SK-N-SH (cell line): ENCODE data around the gene ASB7. TPM values are rescaled to one million over a fixed set of nuclear protein-coding genes. Genes with fewer than 3 reads are reported as not detected.

Source experiments
- CTCF ChIA-PET: fragments of 300-600, 350-600 bp; formaldehyde crosslinking; extraction: SDS; loops from one replicate; lab custom pipeline; 2021; lab: Yijun Ruan, JAX
- POLR2A ChIA-PET: fragments of 350-600 bp; sonication (Branson Sonifier 250); formaldehyde crosslinking; extraction: SDS; loops from one replicate; lab custom pipeline; 2020; ENCODE audit warnings: antibody characterized with exemption, inconsistent platforms; lab: Yijun Ruan, JAX
- DNase-seq: peaks from one replicate; pipeline ENCODE4 v3.0.0; 2012
- H2AFZ ChIP-seq: fragments of 200-600 bp; sonication (generic); 2 replicates; pipeline ENCODE4 v1.8.1; 2016; ENCODE audit warnings: antibody characterized with exemption, mild to moderate bottlenecking, low read depth
- H3F3A ChIP-seq: fragments of 200-600 bp; sonication (generic); replicated peaks from 2 replicates; pipeline ENCODE3; 2016; ENCODE audit warnings: antibody characterized with exemption, mild to moderate bottlenecking; ENCODE audit not compliant: insufficient read depth
- H3K27ac ChIP-seq, 2 experiments: fragments of 200-500 bp in 1 of 2; fragments of 200-600 bp in 1 of 2; sonication (Bioruptor generic) in 1 of 2; sonication (generic), shearing (Covaris generic) in 1 of 2; 2 replicates each; pipeline versions ENCODE4 v1.5.1 to v1.6.1; 2014 to 2016; ENCODE audit warnings: low read depth in 2 of 2, inconsistent platforms in 1 of 2, low read length in 1 of 2, mild to moderate bottlenecking in 1 of 2, mixed read lengths in 1 of 2
- H3K27me3 ChIP-seq: fragments of 200-600 bp; sonication (generic), shearing (Covaris generic); 2 replicates; pipeline ENCODE4 v1.6.1; 2016; ENCODE audit warnings: mixed run types; ENCODE audit not compliant: insufficient read depth
- H3K36me3 ChIP-seq, 2 experiments: fragments of 200-500 bp in 1 of 2; fragments of 200-600 bp in 1 of 2; sonication (Bioruptor generic) in 1 of 2; sonication (generic) in 1 of 2; replicated peaks in 1 of 2; 2 replicates each; pipeline versions ENCODE3 to v1.5.1; 2014 to 2016; ENCODE audit warnings: low read length in 1 of 2, mild to moderate bottlenecking in 1 of 2; ENCODE audit not compliant: insufficient read depth in 2 of 2, control insufficient read depth in 1 of 2
- H3K4me1 ChIP-seq, 2 experiments: fragments of 200-500 bp in 1 of 2; fragments of 200-600 bp in 1 of 2; sonication (Bioruptor generic) in 1 of 2; sonication (generic), shearing (Covaris generic) in 1 of 2; 2 replicates each; pipeline versions ENCODE4 v1.5.1 to v1.6.1; 2014 to 2016; ENCODE audit warnings: low read depth in 1 of 2, low read length in 1 of 2, mixed run types in 1 of 2; ENCODE audit not compliant: insufficient read depth in 2 of 2, control insufficient read depth in 1 of 2
- H3K4me2 ChIP-seq: fragments of 200-600 bp; sonication (generic), shearing (Covaris generic); 2 replicates; pipeline ENCODE4 v1.6.1; 2017; ENCODE audit warnings: mixed run types
- H3K4me3 ChIP-seq, 2 experiments: fragments of 200-500 bp in 1 of 2; fragments of 200-600 bp in 1 of 2; sonication (Bioruptor generic) in 1 of 2; sonication (generic), shearing (Covaris generic) in 1 of 2; 2 replicates each; pipeline versions ENCODE4 v1.5.1 to v1.8.1; 2014 to 2016; ENCODE audit warnings: low read depth in 2 of 2, inconsistent platforms in 1 of 2, low read length in 1 of 2, mild to moderate bottlenecking in 1 of 2, mixed read lengths in 1 of 2, moderate library complexity in 1 of 2
- H3K79me2 ChIP-seq: fragments of 200-600 bp; sonication (generic); 2 replicates; pipeline ENCODE4 v1.8.1; 2017; ENCODE audit warnings: mild to moderate bottlenecking; ENCODE audit not compliant: insufficient read depth
- H3K9ac ChIP-seq: fragments of 200-600 bp; sonication (generic); 2 replicates; pipeline ENCODE4 v1.6.1; 2017; ENCODE audit warnings: mixed run types
- H3K9me2 ChIP-seq: fragments of 200-600 bp; sonication (generic); 2 replicates; pipeline ENCODE4 v1.6.1; 2017; ENCODE audit warnings: mixed run types
- H3K9me3 ChIP-seq: fragments of 200-600 bp; sonication (generic); 2 replicates; pipeline ENCODE4 v1.6.1; 2017; ENCODE audit warnings: mixed run types, mild to moderate bottlenecking, moderate library complexity
- H4K20me1 ChIP-seq: fragments of 200-600 bp; sonication (generic); 2 replicates; pipeline ENCODE4 v1.6.1; 2017; ENCODE audit warnings: mild to moderate bottlenecking, mixed run types; ENCODE audit not compliant: insufficient read depth
- CHD2 ChIP-seq: fragments of 150-350 bp; IDR thresholded peaks from 2 replicates; pipeline ENCODE4 v1.6.1; 2018; ENCODE audit warnings: low read length; ENCODE audit not compliant: partially characterized antibody
- EP300 ChIP-seq, 2 experiments: IDR thresholded peaks; 2 replicates each; pipeline versions ENCODE4 v1.4.0 to v1.6.1; 2012; ENCODE audit warnings: borderline replicate concordance in 1 of 2, low read depth in 1 of 2, low read length in 1 of 2
- FOXJ3 ChIP-seq: sonication (generic); formaldehyde crosslinking; IDR thresholded peaks from 2 replicates; pipeline ENCODE4 v1.5.1; 2020; ENCODE audit warnings: mild to moderate bottlenecking, missing genetic modification reagents
- JUND ChIP-seq: IDR thresholded peaks from 2 replicates; pipeline ENCODE4 v1.4.0; 2012
- MEF2A ChIP-seq: IDR thresholded peaks from 2 replicates; pipeline ENCODE4 v1.4.0; 2012; ENCODE audit warnings: low read depth, borderline replicate concordance
- MXI1 ChIP-seq: IDR thresholded peaks from 2 replicates; pipeline ENCODE4 v1.6.1; 2012; ENCODE audit warnings: mild to moderate bottlenecking, low read depth, low read length, improper control_type of control experiment
- POLR2AphosphoS5 ChIP-seq: IDR thresholded peaks from 2 replicates; pipeline ENCODE4 v1.6.1; 2012; ENCODE audit warnings: low read depth, low read length
- RAD21 ChIP-seq: IDR thresholded peaks from 2 replicates; pipeline ENCODE4 v1.6.1; 2012; ENCODE audit warnings: mild to moderate bottlenecking, low read length
- RXRA ChIP-seq: IDR thresholded peaks from 2 replicates; pipeline ENCODE4 v1.4.0; 2012; ENCODE audit warnings: low read depth, mild to moderate bottlenecking, borderline replicate concordance
- SMC3 ChIP-seq: IDR thresholded peaks from 2 replicates; pipeline ENCODE4 v1.6.1; 2012; ENCODE audit warnings: low read depth, low read length, improper control_type of control experiment
- TAF1 ChIP-seq: IDR thresholded peaks from 2 replicates; pipeline ENCODE4 v1.6.1; 2012; ENCODE audit warnings: low read depth, mild to moderate bottlenecking, low read length, moderate library complexity, borderline replicate concordance
- WGBS: methylation state at CpG from one replicate; pipeline ENCODE4 v1.1.6; 2017; ENCODE audit warnings: low lambda C conversion rate; 5-methylcytosine and 5-hydroxymethylcytosine counted together
- polyA plus RNA-seq, 3 experiments: library from polyadenylated mRNA; depleted of rRNA; stranded (reverse); fragments of >200 nt; gene quantifications; 2 replicates each; pipeline ENCODE4 v1.2.3, GENCODE V29; 2012
- TF ChIP-seq, protein P1 (sequence below): fragments of 200-600 bp; sonication (generic); IDR thresholded peaks from 2 replicates; pipeline ENCODE4 v1.6.1; 2017; ENCODE audit warnings: antibody characterized with exemption, mild to moderate bottlenecking, moderate library complexity
- TF ChIP-seq, protein P2 (sequence below): fragments of 150-350 bp; IDR thresholded peaks from 2 replicates; pipeline ENCODE4 v1.6.1; 2017; ENCODE audit warnings: antibody characterized with exemption, low read length, low read depth, borderline replicate concordance
- TF ChIP-seq, protein P3 (sequence below): IDR thresholded peaks from 2 replicates; pipeline ENCODE4 v1.4.0; 2012; ENCODE audit warnings: low read depth, borderline replicate concordance
- TF ChIP-seq, protein P4 (sequence below): IDR thresholded peaks from 2 replicates; pipeline ENCODE4 v1.6.1; 2012; ENCODE audit warnings: mild to moderate bottlenecking, low read depth, low read length, moderate library complexity
- TF ChIP-seq, protein P5 (sequence below): IDR thresholded peaks from 2 replicates; pipeline ENCODE4 v1.4.0; 2012; ENCODE audit warnings: low read depth

ASB7 gene
- polyA plus RNA-seq, 1 of the 3 experiments (the other 2 are of a cell fraction): 6.1 TPM

DNA sequence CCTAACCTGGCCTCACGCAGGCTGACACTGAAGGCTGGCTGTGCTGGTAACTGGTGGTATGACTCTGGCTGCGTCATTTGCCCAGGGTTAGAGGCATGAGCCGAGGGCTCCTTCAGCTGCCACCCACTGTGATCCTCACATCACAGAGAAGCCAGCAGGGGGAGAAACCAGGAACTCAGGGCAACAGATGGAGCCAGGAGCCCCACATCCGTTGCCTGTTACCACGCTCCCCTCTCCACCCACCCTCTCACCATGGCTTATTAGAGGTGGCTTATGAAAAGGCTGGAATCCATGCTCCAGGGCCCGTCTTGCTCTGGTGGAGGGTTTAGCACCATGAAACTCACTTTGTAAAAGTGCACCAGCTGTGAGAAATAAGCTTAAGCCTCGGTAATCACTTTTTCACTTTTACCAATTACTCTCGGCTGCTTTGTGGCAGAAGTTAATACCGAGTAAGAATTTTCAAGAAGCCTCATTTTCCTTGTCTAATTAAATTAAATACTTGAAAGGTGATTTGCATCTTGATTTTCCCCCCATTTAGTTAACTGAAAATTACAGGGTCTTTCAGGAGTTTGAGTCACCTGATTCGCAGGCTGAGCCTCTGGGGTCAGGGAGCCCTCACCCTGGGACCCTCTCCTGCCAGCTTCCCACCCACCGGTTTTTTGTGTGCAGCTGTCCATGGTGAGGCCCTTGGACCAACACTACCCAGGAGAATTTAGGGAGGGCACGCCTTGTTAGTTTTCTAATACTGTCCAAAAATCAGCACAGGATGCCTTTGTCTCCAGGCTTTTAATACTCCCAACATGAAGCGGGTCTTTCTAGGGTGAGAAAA lies 60.9 kb downstream of the ASB7 start:
- Histone ChIP-seq H3K4me3 (no peak overlapping the region), H3K79me2 (no peaks in the 10 kb centered on the region), H3K27me3 (no peaks in the 10 kb centered on the region), H3K27ac (no peak overlapping the region; a peak in 1 of 4 replicates), H2AFZ (no peak overlapping the region), H3K9me2 (no peaks in the 10 kb centered on the region), H3K4me2 (no peak overlapping the region), H3K4me1 (peaks cover 0 to 24% of the 10 kb centered on the region in 2 experiments; a peak in 2 of 4 replicates), H3F3A (no peaks in the 10 kb centered on the region), H4K20me1 (no peaks in the 10 kb centered on the region), H3K36me3 (no peaks in the 10 kb centered on the region), H3K9ac (no peak overlapping the region), H3K9me3 (no peaks in the 10 kb centered on the region)
- ChIA-PET CTCF (interaction anchor here (0.8 to 1.2 kb wide), 3 partner anchors 9 to 16 kb away, joined by 4 to 5 read pairs (median 4); no protein-coding TSS in a partner anchor), POLR2A (no interaction called here)
- TF ChIP-seq RAD21 (peak; percentile 15; the same call in 1 of the 2 replicates), SMC3 (peak; percentile 29; the same call in 1 of the 2 replicates)
- TF ChIP-seq, protein P1, sequence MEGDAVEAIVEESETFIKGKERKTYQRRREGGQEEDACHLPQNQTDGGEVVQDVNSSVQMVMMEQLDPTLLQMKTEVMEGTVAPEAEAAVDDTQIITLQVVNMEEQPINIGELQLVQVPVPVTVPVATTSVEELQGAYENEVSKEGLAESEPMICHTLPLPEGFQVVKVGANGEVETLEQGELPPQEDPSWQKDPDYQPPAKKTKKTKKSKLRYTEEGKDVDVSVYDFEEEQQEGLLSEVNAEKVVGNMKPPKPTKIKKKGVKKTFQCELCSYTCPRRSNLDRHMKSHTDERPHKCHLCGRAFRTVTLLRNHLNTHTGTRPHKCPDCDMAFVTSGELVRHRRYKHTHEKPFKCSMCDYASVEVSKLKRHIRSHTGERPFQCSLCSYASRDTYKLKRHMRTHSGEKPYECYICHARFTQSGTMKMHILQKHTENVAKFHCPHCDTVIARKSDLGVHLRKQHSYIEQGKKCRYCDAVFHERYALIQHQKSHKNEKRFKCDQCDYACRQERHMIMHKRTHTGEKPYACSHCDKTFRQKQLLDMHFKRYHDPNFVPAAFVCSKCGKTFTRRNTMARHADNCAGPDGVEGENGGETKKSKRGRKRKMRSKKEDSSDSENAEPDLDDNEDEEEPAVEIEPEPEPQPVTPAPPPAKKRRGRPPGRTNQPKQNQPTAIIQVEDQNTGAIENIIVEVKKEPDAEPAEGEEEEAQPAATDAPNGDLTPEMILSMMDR: no peak; the same call in 1 of the 2 replicates
- 82% methylated on average over 13 of the region's 13 CpGs for WGBS
- peak; percentile 64 for DNase-seq

DNA sequence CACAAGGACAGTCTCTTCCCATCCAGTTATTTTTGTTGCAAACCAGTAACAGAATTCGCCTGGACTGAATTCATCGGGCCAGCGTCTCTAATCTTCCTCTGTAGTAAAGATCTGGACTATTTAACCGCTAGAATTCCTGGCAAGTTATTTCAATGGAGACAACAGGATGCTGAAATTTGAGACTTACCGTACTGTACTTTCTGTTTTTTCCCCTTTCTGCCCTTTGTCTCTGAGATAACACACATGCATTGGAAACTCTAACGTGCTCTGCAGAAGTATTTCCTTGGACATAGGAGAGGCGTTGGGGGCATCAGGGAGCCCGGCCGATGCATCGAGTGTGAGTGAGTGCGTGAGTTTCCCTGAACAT lies 61.5 kb downstream of the ASB7 start:
- DNase-seq: no peak
- 78% methylated on average over 11 of the region's 11 CpGs for WGBS
- H3F3A ChIP-seq: no peaks in the 10 kb centered on the region
- H3K4me1 ChIP-seq: peaks cover 0 to 29% of the 10 kb centered on the region in 2 experiments; a peak in 2 of 4 replicates
- H3K4me2 ChIP-seq: no peak overlapping the region
- no peak overlapping the region for H3K4me3 ChIP-seq
- H3K36me3 ChIP-seq: no peaks in the 10 kb centered on the region
- CTCF ChIA-PET: interaction anchor here (1.2 kb wide), 1 partner anchor 14 kb away, joined by 4 read pairs; no protein-coding TSS in a partner anchor
- H2AFZ ChIP-seq: no peak overlapping the region
- TF ChIP-seq, protein P2, sequence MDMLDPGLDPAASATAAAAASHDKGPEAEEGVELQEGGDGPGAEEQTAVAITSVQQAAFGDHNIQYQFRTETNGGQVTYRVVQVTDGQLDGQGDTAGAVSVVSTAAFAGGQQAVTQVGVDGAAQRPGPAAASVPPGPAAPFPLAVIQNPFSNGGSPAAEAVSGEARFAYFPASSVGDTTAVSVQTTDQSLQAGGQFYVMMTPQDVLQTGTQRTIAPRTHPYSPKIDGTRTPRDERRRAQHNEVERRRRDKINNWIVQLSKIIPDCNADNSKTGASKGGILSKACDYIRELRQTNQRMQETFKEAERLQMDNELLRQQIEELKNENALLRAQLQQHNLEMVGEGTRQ: no peak
- TF ChIP-seq MXI1 (no peak), JUND (no peak), FOXJ3 (CRISPR knock-in tag) (no peak), MEF2A (no peak), EP300 (IDR thresholded peaks at IDR 0.05; ENCODE audit: borderline replicate concordance in 1 of 2, low read depth in 1 of 2, low read length in 1 of 2) (no peak), TAF1 (no peak), RXRA (no peak), POLR2AphosphoS5 (no peak), CHD2 (no peak)
- TF ChIP-seq, protein P3, sequence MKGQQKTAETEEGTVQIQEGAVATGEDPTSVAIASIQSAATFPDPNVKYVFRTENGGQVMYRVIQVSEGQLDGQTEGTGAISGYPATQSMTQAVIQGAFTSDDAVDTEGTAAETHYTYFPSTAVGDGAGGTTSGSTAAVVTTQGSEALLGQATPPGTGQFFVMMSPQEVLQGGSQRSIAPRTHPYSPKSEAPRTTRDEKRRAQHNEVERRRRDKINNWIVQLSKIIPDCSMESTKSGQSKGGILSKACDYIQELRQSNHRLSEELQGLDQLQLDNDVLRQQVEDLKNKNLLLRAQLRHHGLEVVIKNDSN: no peak
- TF ChIP-seq, protein P4, sequence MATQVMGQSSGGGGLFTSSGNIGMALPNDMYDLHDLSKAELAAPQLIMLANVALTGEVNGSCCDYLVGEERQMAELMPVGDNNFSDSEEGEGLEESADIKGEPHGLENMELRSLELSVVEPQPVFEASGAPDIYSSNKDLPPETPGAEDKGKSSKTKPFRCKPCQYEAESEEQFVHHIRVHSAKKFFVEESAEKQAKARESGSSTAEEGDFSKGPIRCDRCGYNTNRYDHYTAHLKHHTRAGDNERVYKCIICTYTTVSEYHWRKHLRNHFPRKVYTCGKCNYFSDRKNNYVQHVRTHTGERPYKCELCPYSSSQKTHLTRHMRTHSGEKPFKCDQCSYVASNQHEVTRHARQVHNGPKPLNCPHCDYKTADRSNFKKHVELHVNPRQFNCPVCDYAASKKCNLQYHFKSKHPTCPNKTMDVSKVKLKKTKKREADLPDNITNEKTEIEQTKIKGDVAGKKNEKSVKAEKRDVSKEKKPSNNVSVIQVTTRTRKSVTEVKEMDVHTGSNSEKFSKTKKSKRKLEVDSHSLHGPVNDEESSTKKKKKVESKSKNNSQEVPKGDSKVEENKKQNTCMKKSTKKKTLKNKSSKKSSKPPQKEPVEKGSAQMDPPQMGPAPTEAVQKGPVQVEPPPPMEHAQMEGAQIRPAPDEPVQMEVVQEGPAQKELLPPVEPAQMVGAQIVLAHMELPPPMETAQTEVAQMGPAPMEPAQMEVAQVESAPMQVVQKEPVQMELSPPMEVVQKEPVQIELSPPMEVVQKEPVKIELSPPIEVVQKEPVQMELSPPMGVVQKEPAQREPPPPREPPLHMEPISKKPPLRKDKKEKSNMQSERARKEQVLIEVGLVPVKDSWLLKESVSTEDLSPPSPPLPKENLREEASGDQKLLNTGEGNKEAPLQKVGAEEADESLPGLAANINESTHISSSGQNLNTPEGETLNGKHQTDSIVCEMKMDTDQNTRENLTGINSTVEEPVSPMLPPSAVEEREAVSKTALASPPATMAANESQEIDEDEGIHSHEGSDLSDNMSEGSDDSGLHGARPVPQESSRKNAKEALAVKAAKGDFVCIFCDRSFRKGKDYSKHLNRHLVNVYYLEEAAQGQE: no peak
- TF ChIP-seq, protein P5, sequence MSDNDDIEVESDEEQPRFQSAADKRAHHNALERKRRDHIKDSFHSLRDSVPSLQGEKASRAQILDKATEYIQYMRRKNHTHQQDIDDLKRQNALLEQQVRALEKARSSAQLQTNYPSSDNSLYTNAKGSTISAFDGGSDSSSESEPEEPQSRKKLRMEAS: no peak
- H3K9ac ChIP-seq: no peak overlapping the region
- no peaks in the 10 kb centered on the region for H3K27me3 ChIP-seq
- POLR2A ChIA-PET: no interaction called here
- H3K9me2 ChIP-seq: no peaks in the 10 kb centered on the region
- H4K20me1 ChIP-seq: no peaks in the 10 kb centered on the region
- no peaks in the 10 kb centered on the region for H3K79me2 ChIP-seq
- H3K27ac ChIP-seq: no peak overlapping the region
- H3K9me3 ChIP-seq: no peaks in the 10 kb centered on the region
